Mucosa of rectum (tissue), 2 donors: Measurements from ENCODE around the gene SRGAP1.
"Not testable (repeated sequence)": the region's sequence is repeated elsewhere in the genome, so short reads cannot be mapped to it uniquely, and the experiment has no call there.

Source experiments
- H3K27ac ChIP-seq, 2 donors: one replicate each; pipeline ENCODE4 v1.7.0; 2013; ENCODE audit warnings: inconsistent platforms in 2 of 2, low read depth in 2 of 2, low read length in 2 of 2
- H3K27me3 ChIP-seq, 2 donors: one replicate each; pipeline ENCODE4 v1.7.0; 2013; ENCODE audit warnings: low read length in 2 of 2; ENCODE audit not compliant: control insufficient read depth in 2 of 2, insufficient read depth in 2 of 2
- H3K36me3 ChIP-seq, 2 donors: one replicate each; pipeline ENCODE4 v1.7.0; 2013; ENCODE audit warnings: low read length in 2 of 2; ENCODE audit not compliant: control insufficient read depth in 2 of 2, insufficient read depth in 2 of 2
- H3K4me1 ChIP-seq, 2 donors: one replicate each; pipeline ENCODE4 v1.7.0; 2013; ENCODE audit warnings: low read length in 2 of 2, mild to moderate bottlenecking in 1 of 2; ENCODE audit not compliant: control insufficient read depth in 2 of 2, insufficient read depth in 2 of 2
- H3K4me3 ChIP-seq, 2 donors: one replicate each; pipeline ENCODE4 v1.7.0; 2013; ENCODE audit warnings: low read length in 2 of 2
- H3K9ac ChIP-seq, 2 donors: one replicate each; pipeline ENCODE4 v1.7.0; 2013; ENCODE audit warnings: low read length in 2 of 2, low read depth in 1 of 2, mild to moderate bottlenecking in 1 of 2
- H3K9me3 ChIP-seq, 2 donors: one replicate each; pipeline ENCODE4 v1.7.0; 2013; ENCODE audit warnings: low read length in 2 of 2; ENCODE audit not compliant: control insufficient read depth in 2 of 2
- donor health status: healthy.
- donor health status: Normal muscosa, but diverticular disease.

SRGAP1 gene

DNA sequence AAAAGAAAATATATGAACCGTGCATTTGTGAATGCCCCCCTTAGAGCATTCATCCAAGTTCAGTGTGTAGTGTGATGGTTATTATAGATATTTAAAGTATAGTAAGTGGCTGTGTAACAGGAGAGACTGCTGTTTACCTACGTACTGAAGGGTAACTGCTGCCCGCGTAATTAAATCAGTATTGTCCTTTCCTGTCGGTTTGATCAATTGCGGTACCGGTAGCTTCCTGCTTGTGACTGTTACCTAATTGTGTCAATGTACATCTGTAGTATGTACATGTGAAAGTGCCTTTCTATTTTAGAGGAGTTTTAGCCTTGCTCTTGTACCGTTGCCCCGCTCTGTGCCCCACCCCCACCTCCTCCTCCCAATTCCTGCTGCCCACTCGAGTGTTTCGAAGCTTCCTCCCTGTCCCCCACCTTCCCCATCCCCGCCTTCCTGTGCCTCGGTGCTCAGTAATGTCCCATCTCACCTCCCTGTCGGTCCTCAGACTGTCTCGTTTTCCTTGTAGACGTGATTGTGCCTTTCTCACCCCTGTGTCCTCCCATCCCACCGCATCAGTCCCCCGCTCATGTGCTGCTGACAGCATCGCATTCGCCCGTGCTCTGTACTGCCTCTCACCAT, 302.6 kb downstream of the SRGAP1 start:
- Histone ChIP-seq H3K4me3 (no peak overlapping the region), H3K27ac (no peak overlapping the region), H3K4me1 (no peaks in the 10 kb centered on the region), H3K9ac (no peak overlapping the region), H3K27me3 (no peaks in the 10 kb centered on the region), H3K9me3 (no peaks in the 10 kb centered on the region), H3K36me3 (peaks cover 14 to 16% of the 10 kb centered on the region in 2 donors)

DNA sequence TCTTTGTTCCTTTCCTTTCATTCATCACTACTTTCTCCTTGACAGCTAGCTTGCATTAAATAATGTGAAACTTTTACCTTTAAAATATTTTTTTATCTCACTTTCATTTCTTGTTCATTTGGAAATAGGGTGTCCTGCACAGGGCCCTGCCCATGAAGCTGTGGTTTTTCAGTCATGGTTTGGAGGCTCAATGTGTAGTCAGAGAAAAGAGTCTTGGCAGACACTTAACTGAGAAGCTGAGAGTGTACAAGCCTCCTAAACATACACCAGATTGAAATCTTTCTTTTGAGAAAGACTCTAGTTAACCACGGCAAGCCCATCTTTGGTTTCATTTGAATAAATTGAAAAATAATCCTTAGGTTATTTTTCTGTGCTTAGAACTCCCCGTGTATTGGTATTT, 303.4 kb downstream of the SRGAP1 start:
- no peak overlapping the region for H3K27ac ChIP-seq
- peaks cover 8 to 10% of the 10 kb centered on the region in 2 donors for H3K36me3 ChIP-seq
- H3K4me3 ChIP-seq = no peak overlapping the region
- no peak overlapping the region for H3K9ac ChIP-seq
- no peaks in the 10 kb centered on the region for H3K9me3 ChIP-seq
- no peaks in the 10 kb centered on the region for H3K4me1 ChIP-seq
- no peaks in the 10 kb centered on the region for H3K27me3 ChIP-seq

DNA sequence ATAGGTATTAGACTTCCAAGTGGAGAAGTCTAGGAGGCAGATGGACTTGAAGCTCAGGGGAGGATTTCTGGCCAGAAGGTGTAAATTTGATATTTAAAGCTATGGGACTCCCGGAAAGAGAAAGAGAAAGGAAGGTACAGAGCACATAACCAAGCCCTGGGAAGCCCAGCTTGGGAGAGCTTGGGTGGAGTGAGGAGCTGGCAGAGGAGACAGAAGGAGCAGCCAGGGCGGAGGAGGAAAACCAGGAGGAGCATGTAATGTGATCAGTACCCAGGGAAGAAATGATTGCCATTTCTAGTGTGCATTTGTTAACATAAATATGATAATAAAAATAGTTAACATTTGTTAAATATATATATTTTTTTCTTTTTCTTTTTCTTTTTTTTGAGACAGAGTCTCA, 310.2 kb downstream of the SRGAP1 start:
- H3K27me3 ChIP-seq = no peaks in the 10 kb centered on the region
- H3K27ac ChIP-seq = no peak overlapping the region
- no peak overlapping the region for H3K9ac ChIP-seq
- H3K9me3 ChIP-seq = no peaks in the 10 kb centered on the region
- H3K4me3 ChIP-seq = no peak overlapping the region
- no peaks in the 10 kb centered on the region for H3K36me3 ChIP-seq
- no peaks in the 10 kb centered on the region for H3K4me1 ChIP-seq

DNA sequence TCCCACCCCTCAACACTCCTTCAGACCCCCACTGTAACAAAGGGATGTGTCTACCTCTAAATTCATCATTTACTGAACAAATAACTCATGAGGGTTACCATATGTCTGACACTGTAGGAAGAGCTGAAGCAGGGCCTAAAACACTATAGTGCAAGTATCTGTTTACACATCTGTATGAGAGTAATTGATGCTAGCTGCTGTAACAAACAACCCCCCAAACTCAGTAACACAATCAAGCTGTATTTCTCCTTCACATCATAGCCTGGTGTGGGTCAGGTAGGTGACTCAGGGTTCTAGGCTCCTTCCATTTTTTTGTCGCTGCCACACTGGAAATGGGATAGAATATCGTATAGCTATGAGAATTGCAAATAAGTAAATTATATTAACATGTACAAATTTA, 312.6 kb downstream of the SRGAP1 start:
- Histone ChIP-seq H3K4me3 (no peak overlapping the region), H3K36me3 (no peaks in the 10 kb centered on the region), H3K27me3 (no peaks in the 10 kb centered on the region), H3K9ac (no peak overlapping the region), H3K27ac (no peak overlapping the region), H3K9me3 (no peaks in the 10 kb centered on the region), H3K4me1 (no peaks in the 10 kb centered on the region)

GRCh38 chr12:64160021-64160710, 315.7 kb downstream of the SRGAP1 start:
- no peaks in the 10 kb centered on the region for H3K4me1 ChIP-seq
- no peaks in the 10 kb centered on the region for H3K27me3 ChIP-seq
- H3K9me3 ChIP-seq = no peaks in the 10 kb centered on the region
- no peaks in the 10 kb centered on the region for H3K36me3 ChIP-seq
- H3K27ac ChIP-seq = no peak overlapping the region
- H3K4me3 ChIP-seq = no peak overlapping the region
- H3K9ac ChIP-seq = no peak overlapping the region

GRCh38 chr12:64160711-64161060, 316.2 kb downstream of the SRGAP1 start:
- Histone ChIP-seq H3K4me3 (no peak overlapping the region), H3K27ac (no peak overlapping the region), H3K9ac (no peak overlapping the region), H3K27me3 (no peaks in the 10 kb centered on the region), H3K9me3 (no peaks in the 10 kb centered on the region), H3K4me1 (no peaks in the 10 kb centered on the region), H3K36me3 (no peaks in the 10 kb centered on the region)

GRCh38 chr12:64166606-64167005, 322.1 kb downstream of the SRGAP1 start:
- H3K9me3 ChIP-seq, H3K27ac ChIP-seq, H3K27me3 ChIP-seq, H3K36me3 ChIP-seq, H3K9ac ChIP-seq, H3K4me3 ChIP-seq, H3K4me1 ChIP-seq: not testable (repeated sequence)

DNA sequence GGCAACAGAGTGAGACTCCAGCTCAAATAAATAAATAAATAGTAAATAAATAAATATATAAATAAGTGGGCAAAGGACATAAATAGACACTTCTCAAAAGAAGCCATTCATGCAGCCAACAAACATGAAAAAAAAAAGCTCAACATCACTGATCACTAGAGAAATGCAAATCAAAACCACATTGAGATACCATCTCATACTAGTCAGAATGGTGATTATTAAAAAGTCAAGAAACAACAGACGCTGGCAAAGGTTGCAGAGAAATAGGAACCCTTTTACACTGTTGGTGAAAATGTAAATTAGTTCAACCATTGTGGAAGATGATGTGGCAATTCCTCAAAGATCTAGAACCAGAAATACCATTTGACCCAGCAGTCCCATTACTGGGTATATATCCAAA, 322.5 kb downstream of the SRGAP1 start:
- H3K27me3 ChIP-seq, H3K36me3 ChIP-seq, H3K27ac ChIP-seq, H3K9ac ChIP-seq, H3K9me3 ChIP-seq, H3K4me1 ChIP-seq, H3K4me3 ChIP-seq: not testable (repeated sequence)

DNA sequence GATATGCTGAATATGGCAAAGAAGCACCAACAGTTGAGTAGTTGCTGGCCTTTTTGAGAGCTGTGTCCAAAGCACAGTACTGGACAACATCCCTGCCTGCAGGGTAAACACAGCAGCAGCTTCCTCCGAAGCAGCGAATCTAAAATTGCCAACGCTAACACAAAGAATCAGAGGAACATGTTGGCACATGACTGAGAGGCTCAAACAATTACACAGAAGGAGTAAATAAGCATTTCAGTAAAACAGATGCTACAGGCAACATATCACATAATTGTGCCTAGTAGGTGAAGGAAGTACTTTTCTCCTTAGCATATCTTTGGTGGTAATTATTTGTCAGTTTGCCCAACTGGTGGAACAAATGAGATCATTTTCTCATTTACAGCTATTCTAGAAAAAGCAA, 325.5 kb downstream of the SRGAP1 start:
- Histone ChIP-seq H3K36me3 (no peaks in the 10 kb centered on the region), H3K9ac (no peak overlapping the region), H3K27ac (no peak overlapping the region), H3K4me3 (no peak overlapping the region), H3K9me3 (no peaks in the 10 kb centered on the region), H3K4me1 (peaks cover 0 to 3% of the 10 kb centered on the region in 2 donors), H3K27me3 (no peaks in the 10 kb centered on the region)

DNA sequence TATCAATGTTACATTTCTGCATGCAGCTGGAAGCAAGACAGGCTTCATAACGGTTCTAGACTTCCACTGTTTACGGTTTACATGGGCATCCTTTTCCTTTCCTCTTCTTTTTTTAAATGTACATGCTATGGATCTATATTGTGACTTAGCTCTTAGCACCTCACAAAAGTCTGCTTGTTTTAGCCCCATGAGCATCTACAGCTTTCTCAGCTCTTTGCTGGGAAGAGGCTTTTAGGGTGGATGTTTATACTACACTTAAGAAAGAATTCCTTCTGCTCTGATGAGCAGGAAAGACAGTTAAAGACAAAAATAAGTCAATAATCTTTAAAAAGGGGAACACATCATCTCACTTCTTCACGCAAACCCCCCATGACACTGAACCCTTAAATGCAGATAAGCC, 326.2 kb downstream of the SRGAP1 start:
- Histone ChIP-seq H3K27ac (no peak overlapping the region), H3K9me3 (no peaks in the 10 kb centered on the region), H3K27me3 (no peaks in the 10 kb centered on the region), H3K9ac (no peak overlapping the region), H3K4me1 (peaks cover 0 to 3% of the 10 kb centered on the region in 2 donors), H3K36me3 (no peaks in the 10 kb centered on the region), H3K4me3 (no peak overlapping the region)
